KMS-11 (cell line): ENCODE measurements around the gene CAMTA1.

Experiments
- H2AFZ ChIP-seq: fragments of 200-600 bp; sonication (generic); 2 replicates; pipeline ENCODE4 v1.6.1; 2016; ENCODE audit warnings: antibody characterized with exemption, mixed run types, low read depth
- H3K27ac ChIP-seq: fragments of 200-600 bp; sonication (generic); 2 replicates; pipeline ENCODE4 v1.6.1; 2016; ENCODE audit warnings: mild to moderate bottlenecking, mixed run types
- H3K27me3 ChIP-seq: fragments of 200-600 bp; sonication (generic); 2 replicates; pipeline ENCODE4 v1.6.1; 2017; ENCODE audit warnings: mild to moderate bottlenecking, low read depth, mixed run types, moderate library complexity; ENCODE audit not compliant: insufficient read depth
- H3K36me3 ChIP-seq: fragments of 200-600 bp; sonication (generic); 2 replicates; pipeline ENCODE4 v1.6.1; 2017; ENCODE audit warnings: mild to moderate bottlenecking, mixed run types; ENCODE audit not compliant: insufficient read depth
- H3K4me1 ChIP-seq: fragments of 200-600 bp; sonication (generic); 2 replicates; pipeline ENCODE4 v1.6.1; 2016; ENCODE audit warnings: mild to moderate bottlenecking, low read depth, mixed run types; ENCODE audit not compliant: poor library complexity, severe bottlenecking
- H3K4me2 ChIP-seq: fragments of 200-600 bp; sonication (generic); 2 replicates; pipeline ENCODE4 v1.7.0; 2016; ENCODE audit warnings: mild to moderate bottlenecking, mixed run types
- H3K4me3 ChIP-seq: fragments of 200-600 bp; sonication (generic); IDR thresholded peaks from 2 replicates; pipeline ENCODE4 v1.6.1; 2017; ENCODE audit warnings: low read depth, low read length, mixed read lengths; ENCODE audit not compliant: insufficient read depth
- H3K79me2 ChIP-seq: fragments of 200-600 bp; sonication (generic); 2 replicates; pipeline ENCODE4 v1.6.1; 2016; ENCODE audit warnings: low read depth, mixed run types; ENCODE audit not compliant: insufficient read depth
- H3K9ac ChIP-seq: fragments of 200-600 bp; sonication (generic); 2 replicates; pipeline ENCODE4 v1.6.1; 2016; ENCODE audit warnings: mild to moderate bottlenecking, mixed run types
- H4K20me1 ChIP-seq: fragments of 200-600 bp; sonication (generic); 2 replicates; pipeline ENCODE4 v1.6.1; 2016; ENCODE audit warnings: mild to moderate bottlenecking, mixed run types; ENCODE audit not compliant: insufficient read depth
- CTCF ChIP-seq: fragments of 200-600 bp; sonication (generic); conservative IDR thresholded peaks from 2 replicates; pipeline ENCODE4 v1.6.1; 2017; ENCODE audit warnings: low read depth, mild to moderate bottlenecking, antibody characterized with exemption, low read length, moderate library complexity, mixed read lengths

CAMTA1 gene

DNA sequence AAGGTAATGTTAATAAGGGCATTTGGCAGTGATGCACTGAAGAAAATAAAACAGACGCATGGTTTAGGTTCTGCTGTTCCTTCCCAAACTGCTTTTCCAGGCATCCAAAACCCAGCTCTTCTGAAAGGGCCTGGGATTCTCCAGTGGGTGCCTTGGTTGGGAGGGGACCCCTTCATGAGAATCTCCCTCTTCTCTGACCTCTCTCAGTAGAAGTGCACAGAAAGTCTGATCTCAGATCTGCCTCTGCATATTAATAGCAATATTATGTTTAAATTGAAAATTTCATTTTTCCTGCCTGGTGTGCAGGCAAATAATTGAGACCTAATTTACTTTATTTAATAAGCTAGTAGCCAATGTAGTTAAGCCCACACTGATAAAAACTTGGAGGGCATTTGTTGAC lies 260.6 kb downstream of the CAMTA1 start:
- H3K36me3 ChIP-seq: no peaks in the 10 kb centered on the region
- peaks cover 52% of the 10 kb centered on the region; the same call in 1 of the 2 replicates for H3K27me3 ChIP-seq
- no peaks in the 10 kb centered on the region for H3K4me1 ChIP-seq
- H3K79me2 ChIP-seq: no peaks in the 10 kb centered on the region
- no peak for TF ChIP-seq CTCF
- no peak overlapping the region for H3K4me3 ChIP-seq
- H2AFZ ChIP-seq: no peak overlapping the region
- H3K4me2 ChIP-seq: no peak overlapping the region
- H3K27ac ChIP-seq: no peak overlapping the region
- H3K9ac ChIP-seq: no peak overlapping the region
- H4K20me1 ChIP-seq: no peaks in the 10 kb centered on the region

- Histone ChIP-seq H3K9ac (no peak overlapping the region), H2AFZ (no peak overlapping the region), H3K4me2 (no peak overlapping the region), H3K4me3 (no peak overlapping the region), H3K27ac (no peak overlapping the region), H3K36me3 (no peaks in the 10 kb centered on the region), H4K20me1 (no peaks in the 10 kb centered on the region), H3K4me1 (no peaks in the 10 kb centered on the region), H3K27me3 (peaks cover 56% of the 10 kb centered on the region; the same call in 1 of the 2 replicates), H3K79me2 (no peaks in the 10 kb centered on the region)
- TF ChIP-seq CTCF: no peak
These were observed 261.1 kb downstream of the CAMTA1 start for GRCh38 chr1:7046314-7046713.

DNA sequence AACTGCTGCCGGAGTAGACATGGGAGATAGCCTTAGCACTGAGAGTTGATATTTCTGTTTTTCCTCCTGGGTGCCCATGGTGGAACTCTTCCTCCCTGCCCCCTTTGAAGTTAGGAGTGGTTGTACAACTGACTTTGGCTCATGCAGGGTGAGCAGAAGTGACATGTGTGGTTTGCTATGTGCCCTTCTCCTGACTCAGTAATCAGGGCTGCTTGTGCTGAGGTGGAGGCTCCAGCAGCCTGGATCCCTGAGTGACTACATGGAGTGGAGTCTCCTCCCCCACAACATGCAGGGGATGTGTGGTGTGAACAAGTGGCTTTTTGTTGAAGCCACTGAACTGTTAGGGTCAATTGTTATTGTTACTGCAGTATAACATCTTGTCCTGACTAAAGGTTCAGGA lies 261.6 kb downstream of the CAMTA1 start:
- Histone ChIP-seq H3K79me2 (no peaks in the 10 kb centered on the region), H3K4me1 (no peaks in the 10 kb centered on the region), H3K4me2 (no peak overlapping the region), H3K9ac (no peak overlapping the region), H3K27me3 (peaks cover 61% of the 10 kb centered on the region), H3K4me3 (no peak overlapping the region), H4K20me1 (no peaks in the 10 kb centered on the region), H3K36me3 (no peaks in the 10 kb centered on the region), H3K27ac (no peak overlapping the region), H2AFZ (no peak overlapping the region)
- TF ChIP-seq CTCF: no peak

- Histone ChIP-seq H3K4me2 (no peak overlapping the region), H3K4me3 (no peak overlapping the region)
These were observed 262.6 kb downstream of the CAMTA1 start for GRCh38 chr1:7047866-7048265.

More at GRCh38 chr1:7047866-7048265, 262.6 kb downstream of the CAMTA1 start:
- Histone ChIP-seq H3K4me1 (no peaks in the 10 kb centered on the region), H3K36me3 (no peaks in the 10 kb centered on the region), H4K20me1 (no peaks in the 10 kb centered on the region), H3K79me2 (no peaks in the 10 kb centered on the region), H3K27me3 (peaks cover 68% of the 10 kb centered on the region), H3K9ac (no peak overlapping the region), H2AFZ (no peak overlapping the region), H3K27ac (no peak overlapping the region)
- no peak for TF ChIP-seq CTCF
